ENCODE measurements around the gene CLTC.
"Not testable (repeated sequence)": the region's sequence is repeated elsewhere in the genome, so short reads cannot be mapped to it uniquely, and the experiment has no call there.

The CLTC gene

DNA sequence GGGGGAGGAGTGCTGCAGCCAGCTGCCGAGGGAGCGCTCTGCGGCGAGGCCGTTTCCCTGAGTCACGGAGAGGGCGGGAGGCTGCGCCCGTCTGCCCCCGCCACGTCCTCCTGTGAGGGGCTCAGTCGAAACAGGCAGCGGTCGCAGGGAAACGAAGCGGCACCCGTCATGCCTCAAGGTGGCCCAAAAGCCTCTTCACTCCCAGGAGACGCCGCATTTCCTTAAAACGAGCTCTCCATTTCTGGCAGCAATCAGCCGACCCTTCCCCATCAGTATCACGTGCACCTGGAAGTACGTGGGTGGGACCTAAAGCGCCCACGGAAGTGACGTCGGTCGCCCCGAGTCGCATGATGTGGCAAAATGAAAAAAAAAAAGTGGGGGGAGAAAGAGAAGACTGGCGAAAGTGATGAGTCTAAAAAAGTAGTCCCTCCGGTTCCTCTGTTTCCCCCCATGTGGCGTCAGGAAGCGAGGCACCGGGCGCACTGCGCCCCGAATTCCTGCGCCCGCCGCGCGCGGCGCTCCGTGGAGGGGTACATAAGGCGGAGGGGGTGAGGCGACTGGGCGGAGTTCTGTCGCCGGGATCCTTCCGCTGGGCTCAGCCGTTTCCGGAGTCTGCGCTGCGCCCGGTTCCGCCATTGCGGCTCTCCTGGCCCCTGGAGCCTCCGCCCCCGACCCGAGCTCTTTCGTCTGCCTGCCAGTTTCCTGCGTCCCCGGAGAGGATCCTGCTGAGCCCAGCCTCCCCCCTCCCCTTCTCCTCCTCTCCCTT lies at the start of gene CLTC:
Gene CLTC (plus strand): TSS at position 598 of the 766 bp plus-strand sequence. CDS start 237 bp downstream, outside the sequence.
- Histone ChIP-seq H3K27ac (ENCODE audit: low read depth, low read length) (peak within 1 kb of the TSS; percentile 99), H3K27me3 (ENCODE audit: control insufficient read depth in 5 of 5, insufficient read depth in 4 of 5, low read length in 5 of 5) (no peaks in the 10 kb centered on the region), H3K4me1 (ENCODE audit: control insufficient read depth in 5 of 5, insufficient read depth in 5 of 5, low read length in 5 of 5) (peaks cover 4 to 50% (median 48%) of the 10 kb centered on the region in 5 donors), H3K9ac (ENCODE audit: low read length in 5 of 5) (peak within 1 kb of the TSS; percentile 87 to 99 (median 98)), H3K9me3 (ENCODE audit: control insufficient read depth in 5 of 5, low read length in 5 of 5) (no peaks in the 10 kb centered on the region), H3K4me3 (ENCODE audit: low read depth in 1 of 5, low read length in 5 of 5) (peak within 1 kb of the TSS; percentile 81 to 97 (median 97)), H3K36me3 (ENCODE audit: control insufficient read depth in 5 of 5, insufficient read depth in 5 of 5, low read length in 5 of 5) (no peaks in the 10 kb centered on the region)

DNA sequence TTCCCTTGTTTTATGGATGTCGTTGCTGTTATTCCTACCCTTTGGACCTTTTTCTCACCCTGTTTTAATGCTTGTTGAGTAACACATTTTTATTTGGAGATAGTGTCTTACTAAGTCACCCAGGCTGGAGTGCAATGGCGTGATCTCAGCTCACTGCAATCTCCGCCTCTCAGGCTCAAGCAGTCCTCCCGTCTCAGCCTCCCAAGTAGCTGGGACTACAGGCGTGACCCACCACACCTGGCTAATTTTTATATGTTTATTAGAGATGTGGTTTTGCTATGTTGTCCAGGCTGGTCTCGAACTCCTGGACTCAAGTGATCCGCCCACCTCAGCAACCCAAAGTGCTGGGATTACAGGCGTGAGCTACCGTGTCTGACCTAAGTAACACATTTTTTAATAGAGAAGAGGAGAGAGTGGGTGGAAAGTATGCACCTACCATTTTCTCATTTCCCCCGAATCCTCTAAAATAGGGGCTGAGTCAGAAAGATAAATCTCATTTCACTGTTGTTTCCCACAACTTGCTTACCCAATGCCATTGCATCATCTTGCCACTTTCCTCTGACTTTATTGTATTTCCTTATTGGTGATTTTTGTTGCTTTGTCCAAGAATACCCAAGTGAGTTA lies 47.3 kb upstream of the CLTC start:
- H3K27me3 ChIP-seq (ENCODE audit: control insufficient read depth in 5 of 5, insufficient read depth in 4 of 5, low read length in 5 of 5), result no peaks in the 10 kb centered on the region
- no peak overlapping the region for H3K9ac ChIP-seq (ENCODE audit: low read length in 5 of 5)

DNA sequence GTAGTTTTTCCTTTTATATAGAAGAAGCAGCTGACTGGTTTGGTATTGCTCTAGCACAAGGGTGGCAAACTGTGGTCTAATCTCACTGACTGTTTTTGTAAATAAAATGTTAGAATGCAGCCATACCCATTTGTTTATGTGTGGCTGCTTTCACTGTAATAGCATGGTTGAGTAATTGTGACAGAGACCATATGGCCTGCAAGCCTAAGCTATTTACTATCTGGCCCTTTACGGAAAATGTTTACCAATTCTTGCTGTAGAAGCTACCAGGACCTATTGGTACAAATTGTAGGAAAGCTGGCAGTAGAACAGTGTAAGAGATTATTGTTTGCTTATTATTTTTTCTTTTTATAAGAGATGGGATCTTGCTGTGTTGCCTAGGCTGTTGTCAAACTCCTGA lies 35.5 kb upstream of the CLTC start:
- H3K27me3 ChIP-seq (ENCODE audit: control insufficient read depth in 5 of 5, insufficient read depth in 4 of 5, low read length in 5 of 5); H3K36me3 ChIP-seq (ENCODE audit: control insufficient read depth in 5 of 5, insufficient read depth in 5 of 5, low read length in 5 of 5); H3K27ac ChIP-seq (ENCODE audit: low read depth, low read length); H3K9ac ChIP-seq (ENCODE audit: low read length in 5 of 5); H3K9me3 ChIP-seq (ENCODE audit: control insufficient read depth in 5 of 5, low read length in 5 of 5); H3K4me3 ChIP-seq (ENCODE audit: low read depth in 1 of 5, low read length in 5 of 5); H3K4me1 ChIP-seq (ENCODE audit: control insufficient read depth in 5 of 5, insufficient read depth in 5 of 5, low read length in 5 of 5): not testable (repeated sequence)

More for the DNA sequence above, 47.3 kb upstream of the CLTC start:
- H3K9me3 ChIP-seq (ENCODE audit: control insufficient read depth in 5 of 5, low read length in 5 of 5), result no peaks in the 10 kb centered on the region
- H3K36me3 ChIP-seq (ENCODE audit: control insufficient read depth in 5 of 5, insufficient read depth in 5 of 5, low read length in 5 of 5), result peaks cover 4 to 14% (median 8%) of the 10 kb centered on the region in 5 donors
- H3K4me1 ChIP-seq (ENCODE audit: control insufficient read depth in 5 of 5, insufficient read depth in 5 of 5, low read length in 5 of 5), result no peaks in the 10 kb centered on the region
- no peak overlapping the region for H3K4me3 ChIP-seq (ENCODE audit: low read depth in 1 of 5, low read length in 5 of 5)
- H3K27ac ChIP-seq (ENCODE audit: low read depth, low read length), result no peak overlapping the region

DNA sequence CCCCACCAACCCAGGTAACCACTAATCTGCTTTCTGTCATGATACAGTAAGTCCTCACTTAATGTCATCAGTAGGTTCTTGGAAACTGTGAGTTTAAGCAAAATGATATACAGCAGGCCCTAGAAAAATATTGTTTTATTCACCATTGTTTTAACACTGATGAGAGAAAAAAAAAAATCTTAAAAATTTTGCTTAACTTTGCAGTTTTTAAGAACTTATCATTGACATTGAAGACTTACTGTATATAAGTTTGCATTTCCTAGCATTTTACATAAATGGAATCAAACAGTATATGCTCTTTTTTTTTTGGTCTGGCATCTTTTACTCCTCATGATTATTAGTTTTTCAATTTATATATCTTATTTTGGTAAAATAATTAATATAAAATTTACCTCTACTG lies 19.5 kb upstream of the CLTC start:
- Histone ChIP-seq H3K36me3 (ENCODE audit: control insufficient read depth in 5 of 5, insufficient read depth in 5 of 5, low read length in 5 of 5) (peaks cover 15 to 34% (median 21%) of the 10 kb centered on the region in 5 donors), H3K9me3 (ENCODE audit: control insufficient read depth in 5 of 5, low read length in 5 of 5) (no peaks in the 10 kb centered on the region), H3K27ac (ENCODE audit: low read depth, low read length) (no peak overlapping the region), H3K4me1 (ENCODE audit: control insufficient read depth in 5 of 5, insufficient read depth in 5 of 5, low read length in 5 of 5) (no peaks in the 10 kb centered on the region), H3K9ac (ENCODE audit: low read length in 5 of 5) (no peak overlapping the region), H3K27me3 (ENCODE audit: control insufficient read depth in 5 of 5, insufficient read depth in 4 of 5, low read length in 5 of 5) (no peaks in the 10 kb centered on the region), H3K4me3 (ENCODE audit: low read depth in 1 of 5, low read length in 5 of 5) (no peak overlapping the region)

DNA sequence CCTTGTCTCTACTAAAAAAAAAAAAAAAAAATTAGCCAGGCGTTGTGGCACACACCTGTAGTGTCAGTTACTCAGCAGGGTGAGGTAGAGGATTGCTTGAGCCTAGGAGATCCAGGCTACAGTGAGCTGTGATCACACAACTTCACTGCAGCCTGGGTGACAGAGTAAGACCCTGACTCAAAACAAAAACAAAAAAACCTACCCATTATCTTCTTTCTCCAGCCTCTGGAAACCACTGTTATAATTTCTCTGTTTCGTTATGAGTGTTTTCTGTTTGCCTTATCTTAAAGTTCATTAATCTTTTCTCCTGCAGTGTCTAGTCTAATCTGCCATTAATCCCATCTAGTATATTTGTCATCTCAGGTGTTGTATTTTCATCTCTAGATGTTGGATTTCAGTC lies 18.6 kb upstream of the CLTC start:
- no peaks in the 10 kb centered on the region for H3K9me3 ChIP-seq (ENCODE audit: control insufficient read depth in 5 of 5, low read length in 5 of 5)
- H3K27me3 ChIP-seq (ENCODE audit: control insufficient read depth in 5 of 5, insufficient read depth in 4 of 5, low read length in 5 of 5), result no peaks in the 10 kb centered on the region

DNA sequence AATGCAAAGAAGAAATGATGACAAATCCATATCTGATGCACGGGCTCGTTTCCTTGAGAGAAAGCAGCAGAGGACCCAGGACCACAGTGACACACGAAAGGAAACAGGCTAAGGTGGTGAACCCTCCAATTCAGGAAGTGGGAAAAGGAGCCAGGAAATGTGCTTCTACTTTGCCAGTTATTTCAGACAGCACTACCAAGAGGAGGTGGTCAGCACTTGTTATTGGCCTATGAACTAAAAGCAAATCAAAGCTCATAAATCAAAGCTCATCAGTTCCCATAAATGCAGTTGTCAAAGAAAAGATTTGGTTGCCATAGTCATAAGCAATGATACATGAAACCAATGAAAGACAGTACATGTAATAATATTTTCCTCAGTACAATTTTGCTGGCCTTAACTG lies 12.6 kb upstream of the CLTC start:
- Histone ChIP-seq H3K4me1 (ENCODE audit: control insufficient read depth in 5 of 5, insufficient read depth in 5 of 5, low read length in 5 of 5) (no peaks in the 10 kb centered on the region), H3K36me3 (ENCODE audit: control insufficient read depth in 5 of 5, insufficient read depth in 5 of 5, low read length in 5 of 5) (peaks cover 28 to 47% (median 39%) of the 10 kb centered on the region in 5 donors), H3K4me3 (ENCODE audit: low read depth in 1 of 5, low read length in 5 of 5) (no peak overlapping the region), H3K27ac (ENCODE audit: low read depth, low read length) (no peak overlapping the region), H3K9me3 (ENCODE audit: control insufficient read depth in 5 of 5, low read length in 5 of 5) (no peaks in the 10 kb centered on the region), H3K27me3 (ENCODE audit: control insufficient read depth in 5 of 5, insufficient read depth in 4 of 5, low read length in 5 of 5) (no peaks in the 10 kb centered on the region), H3K9ac (ENCODE audit: low read length in 5 of 5) (no peak overlapping the region)

More for the DNA sequence above, 18.6 kb upstream of the CLTC start:
- H3K36me3 ChIP-seq (ENCODE audit: control insufficient read depth in 5 of 5, insufficient read depth in 5 of 5, low read length in 5 of 5), result peaks cover 19 to 43% (median 27%) of the 10 kb centered on the region in 5 donors
- H3K4me1 ChIP-seq (ENCODE audit: control insufficient read depth in 5 of 5, insufficient read depth in 5 of 5, low read length in 5 of 5), result no peaks in the 10 kb centered on the region
- no peak overlapping the region for H3K27ac ChIP-seq (ENCODE audit: low read depth, low read length)
- no peak overlapping the region for H3K4me3 ChIP-seq (ENCODE audit: low read depth in 1 of 5, low read length in 5 of 5)
- no peak overlapping the region for H3K9ac ChIP-seq (ENCODE audit: low read length in 5 of 5)

DNA sequence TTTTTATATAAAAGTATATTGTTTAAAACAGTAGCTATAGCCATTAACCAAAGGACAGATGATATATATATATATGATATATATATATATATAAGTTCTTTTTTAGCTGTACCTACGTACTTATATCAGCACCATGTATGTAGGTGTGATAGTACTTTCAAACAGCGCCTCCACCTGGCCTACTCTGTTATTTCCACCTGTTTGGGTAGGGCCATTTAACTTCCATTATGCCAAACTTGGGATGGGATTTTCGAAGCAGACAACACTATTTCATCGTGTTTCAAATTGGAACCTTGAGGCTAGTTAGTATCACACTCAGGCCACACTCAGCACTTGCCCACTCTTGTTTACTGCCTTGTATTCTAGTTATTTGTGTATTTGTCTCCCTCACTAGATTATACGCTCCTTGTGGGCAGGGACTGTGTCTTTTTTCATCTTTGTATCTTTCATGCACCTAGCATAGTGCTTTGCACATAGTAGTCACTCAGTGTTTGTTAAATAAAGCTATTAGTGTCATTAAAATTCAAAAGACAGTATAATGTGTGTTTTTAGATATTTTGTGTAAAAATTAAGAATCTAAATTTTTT lies 11.8 kb upstream of the CLTC start:
- Histone ChIP-seq H3K36me3 (ENCODE audit: control insufficient read depth in 5 of 5, insufficient read depth in 5 of 5, low read length in 5 of 5) (peaks cover 21 to 40% (median 33%) of the 10 kb centered on the region in 5 donors), H3K4me3 (ENCODE audit: low read depth in 1 of 5, low read length in 5 of 5) (no peak overlapping the region), H3K9ac (ENCODE audit: low read length in 5 of 5) (no peak overlapping the region), H3K9me3 (ENCODE audit: control insufficient read depth in 5 of 5, low read length in 5 of 5) (no peaks in the 10 kb centered on the region), H3K4me1 (ENCODE audit: control insufficient read depth in 5 of 5, insufficient read depth in 5 of 5, low read length in 5 of 5) (no peaks in the 10 kb centered on the region), H3K27ac (ENCODE audit: low read depth, low read length) (no peak overlapping the region), H3K27me3 (ENCODE audit: control insufficient read depth in 5 of 5, insufficient read depth in 4 of 5, low read length in 5 of 5) (no peaks in the 10 kb centered on the region)

DNA sequence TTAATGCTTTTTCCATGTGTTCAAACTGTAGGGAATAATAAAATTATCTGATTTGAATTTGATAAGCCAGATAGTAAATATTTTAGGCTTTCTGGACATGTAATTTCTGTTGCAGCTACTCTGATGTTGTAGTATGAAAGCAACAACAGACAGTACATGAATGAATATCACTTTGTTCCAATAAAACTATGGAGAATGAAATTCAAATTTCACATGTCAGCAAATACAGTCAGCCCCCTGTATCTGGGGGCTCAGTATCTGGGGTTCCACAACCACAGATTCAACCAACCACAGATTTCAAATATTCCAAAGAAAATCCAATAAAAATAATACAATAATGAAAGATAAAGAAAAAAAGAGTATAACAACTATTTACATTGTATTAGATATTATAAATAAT lies 8.2 kb upstream of the CLTC start:
- no peaks in the 10 kb centered on the region for H3K9me3 ChIP-seq (ENCODE audit: control insufficient read depth in 5 of 5, low read length in 5 of 5)
- no peaks in the 10 kb centered on the region for H3K4me1 ChIP-seq (ENCODE audit: control insufficient read depth in 5 of 5, insufficient read depth in 5 of 5, low read length in 5 of 5)
- H3K27ac ChIP-seq (ENCODE audit: low read depth, low read length), result no peak overlapping the region
- no peaks in the 10 kb centered on the region for H3K27me3 ChIP-seq (ENCODE audit: control insufficient read depth in 5 of 5, insufficient read depth in 4 of 5, low read length in 5 of 5)
- no peak overlapping the region for H3K4me3 ChIP-seq (ENCODE audit: low read depth in 1 of 5, low read length in 5 of 5)
- no peak overlapping the region for H3K9ac ChIP-seq (ENCODE audit: low read length in 5 of 5)
- peaks cover 7 to 18% (median 14%) of the 10 kb centered on the region in 5 donors for H3K36me3 ChIP-seq (ENCODE audit: control insufficient read depth in 5 of 5, insufficient read depth in 5 of 5, low read length in 5 of 5)

DNA sequence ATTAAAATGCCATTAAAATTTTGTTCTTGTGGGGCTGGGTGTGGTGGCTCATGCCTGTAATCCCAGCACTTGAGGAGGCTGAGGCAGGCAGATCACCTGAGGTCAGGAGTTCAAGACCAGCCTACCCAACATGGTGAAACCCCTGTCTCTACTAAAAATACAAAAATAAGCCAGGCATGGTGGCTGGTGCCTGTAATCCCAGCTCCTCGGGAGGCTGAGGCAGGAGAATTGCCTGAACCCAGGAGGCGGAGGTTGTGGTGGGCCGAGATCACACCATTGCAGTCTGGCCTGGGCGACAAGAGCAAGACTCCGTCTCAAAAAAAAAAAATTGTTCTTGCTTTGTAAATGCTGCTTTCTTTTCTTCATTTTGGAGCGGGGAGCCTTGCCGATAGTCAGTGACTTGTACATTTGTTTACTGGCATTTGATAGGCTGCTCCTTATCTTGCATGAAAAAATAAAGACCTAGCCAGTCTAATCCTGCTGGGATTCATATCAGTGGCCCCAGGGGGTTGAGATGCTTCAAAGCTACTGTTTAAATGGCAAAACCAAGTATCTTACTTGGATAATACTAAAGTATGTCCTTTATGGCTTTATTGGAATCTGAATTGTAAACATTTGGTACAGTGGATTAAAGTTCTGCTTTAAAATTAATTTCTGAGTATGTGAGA lies 3.3 kb upstream of the CLTC start:
- no peaks in the 10 kb centered on the region for H3K9me3 ChIP-seq (ENCODE audit: control insufficient read depth in 5 of 5, low read length in 5 of 5)
- no peak overlapping the region for H3K27ac ChIP-seq (ENCODE audit: low read depth, low read length)
- no peaks in the 10 kb centered on the region for H3K27me3 ChIP-seq (ENCODE audit: control insufficient read depth in 5 of 5, insufficient read depth in 4 of 5, low read length in 5 of 5)
- H3K4me3 ChIP-seq (ENCODE audit: low read depth in 1 of 5, low read length in 5 of 5), result no peak overlapping the region
- no peak overlapping the region for H3K9ac ChIP-seq (ENCODE audit: low read length in 5 of 5)
- no peaks in the 10 kb centered on the region for H3K36me3 ChIP-seq (ENCODE audit: control insufficient read depth in 5 of 5, insufficient read depth in 5 of 5, low read length in 5 of 5)
- peaks cover 0 to 23% (median 20%) of the 10 kb centered on the region in 5 donors for H3K4me1 ChIP-seq (ENCODE audit: control insufficient read depth in 5 of 5, insufficient read depth in 5 of 5, low read length in 5 of 5)

All from subcutaneous abdominal adipose tissue (tissue), 5 donors.